ENCODE data around the gene CTBP2. TPM values are rescaled to one million over a fixed set of nuclear protein-coding genes. Genes with fewer than 3 reads are reported as not detected.

Gene CTBP2
- polyA plus RNA-seq, 4 donors = 88.3 to 90.6 (median 90.0) TPM

DNA sequence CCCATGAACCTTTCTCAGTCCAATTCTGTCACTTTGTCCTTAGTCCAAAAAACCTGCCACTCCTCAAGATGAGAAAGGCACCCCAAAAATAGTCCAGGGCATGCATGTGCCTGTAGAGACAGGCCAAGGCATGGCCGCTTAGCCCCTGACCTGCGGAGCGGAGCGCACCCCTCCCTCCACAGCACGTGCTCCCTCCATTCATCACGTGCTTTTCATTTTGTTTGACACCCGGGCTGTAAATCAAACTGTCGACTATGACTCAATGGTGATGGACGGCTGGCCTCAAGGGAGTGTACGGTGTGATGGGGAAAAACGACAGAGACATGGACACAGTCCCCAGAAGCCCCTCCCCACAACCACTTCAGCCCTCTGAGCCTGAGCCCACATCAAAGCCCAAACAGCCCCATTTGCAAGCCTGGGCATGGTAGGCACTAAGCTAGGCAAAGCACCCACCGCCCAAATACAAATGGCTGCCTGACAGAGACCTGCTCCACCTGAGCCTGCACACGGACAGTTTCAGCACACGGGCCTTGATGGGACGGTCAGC is 127.8 kb downstream of the CTBP2 start:
- no peak for DNase-seq (ENCODE audit: low read depth in 4 of 4, low spot score in 3 of 4)

DNA sequence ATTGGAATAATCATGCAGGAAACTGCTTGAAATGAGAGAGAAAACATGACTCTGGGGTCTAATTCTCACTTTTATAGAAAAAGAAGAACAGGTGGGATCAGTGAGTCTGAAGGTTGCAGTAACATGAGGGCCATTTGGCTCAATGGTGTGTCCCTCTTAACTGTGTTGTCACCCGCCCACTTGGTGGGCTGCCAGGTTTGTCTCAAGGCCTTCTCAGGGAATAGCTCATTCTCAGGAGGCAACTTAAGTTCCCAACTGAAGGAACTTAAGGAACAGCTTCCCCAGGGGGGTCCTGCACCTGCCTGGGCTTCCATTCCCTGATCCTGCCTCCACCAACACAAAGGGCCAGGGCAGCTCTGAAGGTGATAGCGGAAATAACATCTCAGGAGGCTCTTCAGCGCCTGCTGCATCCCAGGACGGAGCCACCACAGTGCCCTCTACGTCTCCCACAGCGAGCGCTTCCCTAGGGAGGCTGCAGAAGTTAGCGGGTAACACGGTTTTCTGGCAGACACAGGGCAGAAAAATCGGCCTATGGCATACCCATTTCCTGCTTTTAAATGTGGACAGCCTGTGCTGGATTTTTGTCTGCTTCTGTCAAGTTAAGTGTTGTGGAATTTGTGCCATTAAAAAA is 129.7 kb downstream of the CTBP2 start:
- no peak for DNase-seq (ENCODE audit: low read depth in 4 of 4, low spot score in 3 of 4)

DNA sequence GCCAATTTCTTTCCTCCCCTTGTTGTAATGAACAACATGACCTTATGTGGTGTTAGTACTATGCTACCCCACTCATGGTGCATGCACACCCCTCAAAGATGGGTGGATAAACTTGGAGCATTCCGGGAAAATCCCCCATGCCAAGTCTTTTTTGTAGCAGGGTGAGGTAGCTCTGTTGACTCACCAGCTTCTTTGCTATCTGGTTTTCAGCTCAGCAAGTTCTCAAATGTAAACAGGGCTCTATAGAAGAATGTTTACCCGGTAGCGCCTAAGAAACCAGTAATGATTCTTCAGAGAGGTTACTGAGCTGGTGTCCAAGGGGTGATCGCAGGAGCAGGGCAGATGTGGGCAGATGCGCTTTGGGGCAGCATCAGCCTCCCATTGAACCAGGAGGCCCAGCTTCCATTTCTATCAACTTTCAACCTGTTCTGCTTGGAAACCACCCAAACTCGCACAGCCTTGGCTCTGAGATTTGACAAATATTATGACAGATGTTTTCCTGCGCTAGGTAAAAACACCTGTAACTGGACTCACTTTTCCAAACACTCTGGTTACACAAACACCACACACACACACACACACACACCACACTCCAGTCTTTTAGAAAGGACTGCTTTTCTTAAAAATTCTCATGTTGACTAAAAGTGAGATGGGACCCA is 130.7 kb downstream of the CTBP2 start:
- no peak for DNase-seq (ENCODE audit: low read depth in 4 of 4, low spot score in 3 of 4)

DNA sequence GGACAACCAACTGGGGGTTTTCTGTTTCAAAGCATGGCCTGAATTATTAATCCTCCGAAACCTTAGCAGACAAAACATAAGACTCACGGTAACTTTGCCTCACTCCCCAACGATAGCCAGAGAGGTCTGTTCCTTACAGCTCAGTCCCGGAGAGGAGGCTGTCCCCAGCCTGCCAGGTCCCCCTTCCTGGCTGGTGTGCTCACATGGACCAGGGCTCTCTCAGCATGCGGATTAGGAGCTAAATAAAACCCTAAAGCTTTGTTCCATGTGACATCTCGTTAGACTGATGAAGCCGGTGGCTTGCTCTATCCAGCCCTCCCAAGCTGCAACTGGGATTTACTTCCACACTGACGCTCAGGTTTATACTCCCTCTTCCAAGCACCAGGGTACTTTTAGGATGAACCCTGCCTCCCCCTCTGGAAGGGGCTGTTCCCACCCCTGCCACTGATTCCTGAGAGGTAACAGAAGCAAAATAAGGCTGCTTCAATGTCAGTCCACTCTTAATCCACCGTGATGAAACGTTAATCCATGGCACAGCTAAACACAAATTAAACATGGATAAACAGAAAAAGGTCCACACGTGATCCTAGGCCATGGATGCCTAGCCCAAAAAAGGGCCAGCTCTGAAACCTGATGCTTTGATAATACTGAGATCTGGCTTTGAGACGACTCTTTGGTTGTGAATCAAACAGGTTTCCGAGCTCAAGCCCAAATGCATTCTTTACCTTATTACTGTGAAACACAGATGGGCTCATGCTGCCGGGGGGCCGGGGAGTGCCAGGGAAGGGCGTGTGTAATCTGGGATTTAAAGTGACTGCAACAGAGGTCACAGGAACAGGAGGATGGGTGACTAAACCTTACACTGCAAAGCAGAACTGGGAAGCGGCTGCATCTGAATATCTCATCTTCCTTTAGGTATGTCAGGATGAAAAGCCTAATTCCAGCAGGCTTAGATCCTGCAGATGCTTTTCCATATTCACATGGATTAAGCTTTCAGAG is 132.2 kb downstream of the CTBP2 start:
- DNase-seq (ENCODE audit: low read depth in 4 of 4, low spot score in 3 of 4) = no peak

DNA sequence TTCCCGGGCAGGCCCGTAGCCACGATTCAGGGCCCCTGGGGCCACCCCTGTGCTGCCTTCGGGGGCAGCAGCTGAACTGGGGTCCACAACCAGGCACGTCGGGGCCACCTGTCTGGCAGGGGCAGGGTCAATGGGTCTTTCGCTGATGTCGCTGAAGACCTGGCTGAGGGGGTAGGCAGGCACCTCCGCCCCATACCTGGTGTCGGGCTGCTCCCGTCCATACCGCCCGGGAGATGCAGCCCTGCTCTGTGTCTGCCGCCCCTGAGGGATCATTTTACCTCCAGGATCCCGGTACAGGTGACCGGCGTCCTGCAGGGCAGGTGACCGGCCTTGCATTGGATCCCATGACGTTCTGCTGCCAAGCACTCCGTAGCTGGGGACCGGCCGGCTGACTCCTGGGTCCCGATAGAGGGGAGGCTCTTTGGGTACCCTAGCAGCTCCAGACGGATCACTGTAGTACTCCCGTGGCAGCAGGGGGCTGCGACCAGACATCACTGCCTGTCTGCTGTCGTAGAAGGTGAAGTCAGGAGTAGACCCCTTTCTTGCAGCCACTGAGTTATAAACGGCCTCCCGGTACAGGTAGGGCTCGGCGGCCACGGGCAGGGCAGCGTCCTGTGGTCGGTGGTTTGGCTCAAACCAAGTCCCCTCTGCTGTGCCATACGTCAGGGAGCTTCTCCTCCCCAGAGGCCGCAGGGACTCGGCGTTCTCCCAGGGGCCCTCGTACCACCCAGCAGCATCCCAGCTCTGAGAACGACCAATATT is 133.2 kb downstream of the CTBP2 start:
- DNase-seq (ENCODE audit: low read depth in 4 of 4, low spot score in 3 of 4) = no peak

DNA sequence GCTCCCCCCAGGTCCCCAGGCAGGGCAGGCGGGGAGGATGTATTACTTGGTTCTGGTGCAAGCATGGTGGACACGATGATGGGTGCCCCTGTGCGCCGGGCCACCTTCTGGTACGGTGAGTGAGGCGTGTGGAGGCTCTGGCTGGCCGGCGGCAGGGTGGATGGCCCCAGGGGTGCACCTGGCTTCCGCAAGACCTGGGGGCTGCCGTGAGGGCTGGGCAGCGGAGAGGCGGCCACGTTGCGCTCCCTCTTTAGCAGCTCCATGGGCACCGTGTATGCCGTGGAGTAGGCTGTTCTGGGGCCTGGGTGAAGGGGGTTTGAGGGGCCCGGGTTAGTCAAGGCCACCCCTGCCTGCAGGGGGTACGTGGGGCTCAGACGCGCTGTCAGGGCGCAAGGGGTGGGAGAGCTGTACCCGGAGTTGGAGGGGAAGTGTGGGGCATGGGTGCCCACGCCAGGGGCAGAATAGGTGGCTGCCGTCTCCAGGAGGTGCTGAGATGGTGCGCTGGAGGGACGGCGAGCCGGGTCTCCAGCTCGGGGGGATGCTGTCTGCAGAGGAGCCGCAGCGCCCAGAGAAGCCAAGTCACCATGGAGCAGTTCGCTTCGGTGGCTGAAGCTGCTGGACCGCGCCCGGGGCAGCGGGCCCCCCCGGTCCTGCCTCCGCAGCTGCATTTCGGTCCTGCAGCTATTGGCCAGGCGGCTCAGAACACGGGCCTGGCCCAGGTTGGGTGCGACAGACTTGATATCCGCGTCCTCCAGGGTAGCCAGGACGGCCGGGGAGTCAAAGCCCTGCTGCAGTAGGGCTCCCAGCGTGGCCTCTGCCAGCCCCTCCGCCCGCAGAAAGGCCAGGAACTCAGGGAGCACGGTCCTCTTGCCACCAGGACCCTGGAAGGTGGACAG is 134.1 kb downstream of the CTBP2 start:
- no peak for DNase-seq (ENCODE audit: low read depth in 4 of 4, low spot score in 3 of 4)

DNA sequence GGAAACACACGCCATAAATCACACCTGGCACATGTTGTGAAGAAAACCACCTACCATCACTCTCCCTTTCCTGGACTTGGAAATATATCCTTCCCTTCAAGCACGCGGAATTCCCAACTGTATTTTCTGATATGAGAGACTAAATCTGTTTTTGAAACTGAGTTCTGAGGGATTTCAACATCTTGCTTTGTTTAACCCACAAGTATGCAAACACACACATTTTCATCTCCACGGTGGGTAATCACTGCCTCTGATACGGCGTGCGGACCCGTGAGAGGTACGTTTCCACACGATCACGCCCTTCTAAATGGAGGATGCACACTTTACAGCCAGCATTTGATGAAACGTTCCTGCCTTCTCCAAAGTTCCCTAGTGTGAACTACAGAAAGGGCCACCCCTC is 135.0 kb downstream of the CTBP2 start:
- no peak for DNase-seq (ENCODE audit: low read depth in 4 of 4, low spot score in 3 of 4)

DNA sequence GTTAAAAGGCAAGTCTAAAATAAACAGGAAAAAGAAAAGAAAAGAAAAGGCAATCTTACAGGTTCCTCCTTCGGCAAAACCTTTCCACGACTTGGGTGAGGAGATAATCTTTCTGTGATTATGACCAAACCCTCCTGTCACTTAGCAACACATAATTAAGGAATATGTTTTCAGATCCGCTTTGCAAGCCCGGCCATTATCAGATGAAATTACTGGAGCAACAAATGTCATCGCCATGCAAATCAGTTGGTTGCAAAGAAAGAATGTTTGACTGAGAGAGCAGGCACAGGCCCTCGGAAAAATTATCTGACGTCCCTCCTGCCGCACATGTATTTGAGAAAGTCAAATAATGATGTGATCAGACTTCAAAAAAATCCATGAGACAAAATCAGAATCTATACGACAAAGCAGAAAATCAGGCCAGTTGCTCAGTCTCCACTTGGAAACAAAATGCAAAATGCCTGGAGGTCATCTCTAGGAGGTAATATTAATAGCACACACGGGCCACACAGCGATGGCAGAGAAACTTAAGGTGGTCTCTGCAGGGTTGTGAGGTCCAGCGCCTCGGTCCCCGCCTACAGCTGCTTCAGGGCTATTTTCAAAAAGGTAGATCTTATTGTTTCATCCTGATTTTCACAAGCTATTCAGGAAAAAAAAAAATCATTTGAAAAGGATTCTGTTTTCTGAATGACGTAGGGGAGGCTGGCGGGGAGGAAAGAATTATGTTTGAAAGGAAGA is 135.7 kb downstream of the CTBP2 start:
- DNase-seq (ENCODE audit: low read depth in 4 of 4, low spot score in 3 of 4) = no peak

DNA sequence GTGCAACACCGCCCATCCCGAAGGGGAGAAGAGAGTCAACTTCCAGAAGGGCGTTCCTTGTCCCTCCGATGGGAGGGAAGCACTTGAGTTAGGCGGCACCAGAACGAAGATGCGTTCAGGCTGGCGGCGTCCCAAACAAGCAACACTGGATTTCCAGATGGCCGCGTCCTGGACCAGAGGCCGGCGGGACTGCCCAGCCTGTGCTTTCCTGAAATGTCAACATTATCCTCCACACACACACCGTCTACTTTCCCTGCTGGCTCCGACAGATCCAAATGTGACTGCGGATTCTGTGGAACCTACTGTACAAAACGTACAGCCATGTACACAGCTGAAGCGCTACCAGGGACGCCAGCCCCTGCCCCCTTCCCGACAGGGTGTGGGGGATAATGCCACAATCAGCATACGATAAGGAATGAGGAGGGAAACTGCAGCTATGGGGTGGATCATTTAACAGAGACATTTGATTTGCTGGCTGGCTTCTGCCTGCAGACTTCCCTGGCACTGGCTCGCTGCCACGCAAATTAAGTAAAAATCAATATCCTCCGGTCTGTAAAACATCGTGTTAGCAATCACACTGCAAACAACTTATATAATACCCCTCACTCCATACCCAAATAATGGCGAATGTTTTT is 136.4 kb downstream of the CTBP2 start:
- no peak for DNase-seq (ENCODE audit: low read depth in 4 of 4, low spot score in 3 of 4)

DNA sequence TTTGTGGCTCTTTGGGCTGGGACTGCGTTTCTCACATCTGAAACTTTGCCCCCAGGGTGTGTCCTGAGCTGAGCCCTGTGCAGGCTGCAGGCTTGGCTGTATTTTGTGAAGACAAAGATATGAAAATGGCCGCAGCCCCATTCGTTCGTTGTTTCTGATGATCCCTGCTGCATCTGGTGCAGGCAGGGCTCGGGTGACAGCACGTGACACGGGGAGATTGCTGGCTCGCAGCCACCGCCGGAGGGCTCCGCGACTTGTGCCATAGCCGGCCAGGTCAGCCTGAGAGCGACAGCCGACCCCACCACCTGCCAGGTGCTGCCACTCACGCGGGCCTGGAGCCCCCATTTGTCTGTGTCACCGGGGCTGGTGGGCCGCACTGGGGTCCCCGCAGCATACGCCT is 137.1 kb downstream of the CTBP2 start:
- DNase-seq (ENCODE audit: low read depth in 4 of 4, low spot score in 3 of 4) = no peak

DNA sequence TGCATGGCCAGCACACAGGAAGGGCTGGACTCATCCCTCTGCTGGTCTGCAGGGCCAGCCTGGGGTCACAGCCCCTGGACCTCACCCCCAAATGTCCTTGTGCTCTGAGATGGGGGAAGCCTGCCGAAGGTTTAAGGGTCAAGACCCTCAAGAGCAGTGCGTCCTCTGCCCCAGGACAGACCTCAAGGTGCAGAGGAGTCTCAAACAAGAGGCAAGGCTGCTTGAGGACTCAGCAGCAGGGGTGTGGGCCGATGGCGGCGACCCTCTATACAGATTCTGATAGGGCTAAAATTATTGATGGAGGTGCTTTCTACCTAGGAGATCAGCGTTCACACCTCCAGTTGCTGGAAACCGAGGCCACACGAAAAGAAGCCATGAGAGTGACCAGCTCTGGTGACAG is 137.7 kb downstream of the CTBP2 start:
- no peak for DNase-seq (ENCODE audit: low read depth in 4 of 4, low spot score in 3 of 4)

DNA sequence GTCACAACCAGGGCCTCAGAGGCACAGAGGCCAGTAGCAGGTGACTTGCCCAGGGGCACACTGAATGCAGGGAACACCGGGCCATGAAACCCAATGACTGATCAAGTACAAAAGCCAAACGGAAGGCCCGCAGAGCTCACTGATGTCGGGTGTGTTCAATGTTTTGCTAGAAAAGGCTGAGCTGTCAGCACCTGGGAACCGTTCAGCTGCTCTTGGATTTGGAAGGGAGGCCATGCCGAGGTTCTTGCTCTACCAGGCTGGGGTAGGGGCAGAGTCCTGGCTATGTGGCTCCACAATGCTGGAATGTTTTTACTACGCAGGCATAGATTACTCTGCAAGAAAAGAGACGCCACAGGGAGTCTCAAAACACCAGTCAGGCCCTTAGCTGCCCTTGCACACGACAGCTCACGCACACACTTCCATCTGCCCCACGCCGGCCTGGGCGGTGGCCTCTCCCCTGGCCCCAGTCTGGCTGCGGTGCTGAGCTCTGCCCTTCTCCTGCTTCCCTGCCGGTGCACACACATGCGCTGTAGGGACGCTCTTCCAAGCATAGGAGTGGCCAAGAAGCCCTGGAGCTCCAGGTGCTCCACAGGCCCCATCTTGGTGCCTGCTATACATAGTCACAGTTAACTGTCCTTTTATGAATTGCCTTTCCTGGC is 138.5 kb downstream of the CTBP2 start:
- DNase-seq (ENCODE audit: low read depth in 4 of 4, low spot score in 3 of 4) = no peak

DNA sequence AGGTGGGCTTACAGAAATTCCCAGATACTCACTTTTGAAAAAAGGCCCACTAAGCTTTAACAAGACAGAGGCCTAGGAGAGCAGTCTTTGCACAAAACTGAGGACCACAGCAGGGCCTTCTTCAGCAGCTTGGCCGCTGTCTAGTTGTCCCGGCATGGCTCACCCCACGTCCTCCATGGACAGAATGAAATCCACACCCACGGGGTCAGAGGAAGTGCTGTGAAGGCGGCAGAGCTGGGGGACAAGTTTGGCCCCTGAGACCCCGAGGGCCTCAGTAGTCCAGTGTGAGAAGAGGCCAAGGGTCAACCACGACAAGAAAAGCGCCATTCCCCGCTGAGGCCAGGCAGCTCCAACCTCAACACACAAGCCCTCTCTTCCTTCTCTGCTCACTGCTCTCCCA is 139.5 kb downstream of the CTBP2 start:
- no peak for DNase-seq (ENCODE audit: low read depth in 4 of 4, low spot score in 3 of 4)

DNA sequence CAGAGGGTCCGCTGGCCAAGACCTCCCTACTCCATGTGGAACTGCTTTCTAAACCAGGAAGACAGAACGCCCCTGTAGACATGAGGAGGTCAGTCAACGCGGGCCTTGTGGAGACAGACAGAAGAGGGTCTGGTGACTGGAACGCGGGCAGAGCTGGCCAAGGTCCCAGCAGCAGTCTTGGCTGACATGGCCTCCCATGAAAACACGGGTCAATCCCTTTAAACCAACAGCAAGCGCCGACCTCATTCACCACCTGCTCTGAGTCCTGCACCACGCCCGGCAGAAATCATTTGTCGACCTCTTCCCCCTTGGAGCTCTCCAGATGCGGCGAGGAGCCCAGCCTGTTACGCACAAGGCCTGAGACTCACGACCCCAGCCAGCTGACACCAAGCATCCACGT is 140.0 kb downstream of the CTBP2 start:
- no peak for DNase-seq (ENCODE audit: low read depth in 4 of 4, low spot score in 3 of 4)

DNA sequence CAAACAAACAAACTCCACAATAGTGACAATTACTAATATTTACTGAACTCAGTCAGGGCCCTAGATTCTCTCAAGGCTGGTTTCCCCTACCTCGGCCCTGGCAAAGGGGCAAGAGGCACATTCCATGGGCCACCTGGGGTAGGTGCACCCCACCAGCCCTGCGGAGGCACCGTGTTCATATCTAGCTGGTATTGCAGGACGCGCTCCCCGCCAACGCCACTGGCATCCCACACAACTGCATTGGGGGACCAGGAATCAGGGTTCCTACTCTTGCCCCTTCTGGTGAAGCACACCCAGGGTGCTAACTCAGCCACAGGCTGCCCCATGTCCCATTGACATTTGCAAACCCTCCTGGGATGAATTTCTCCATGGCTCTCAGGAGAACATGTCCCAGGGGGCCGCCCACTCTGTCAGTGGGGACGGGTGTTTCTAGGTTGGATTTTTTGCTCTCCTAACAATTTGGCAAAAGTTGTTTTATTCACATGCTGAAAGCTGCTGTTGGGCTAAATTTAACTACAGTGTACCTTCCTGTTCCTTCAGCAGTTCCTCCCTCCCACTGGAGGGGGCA is 141.7 kb downstream of the CTBP2 start:
- no peak for DNase-seq (ENCODE audit: low read depth in 4 of 4, low spot score in 3 of 4)

DNA sequence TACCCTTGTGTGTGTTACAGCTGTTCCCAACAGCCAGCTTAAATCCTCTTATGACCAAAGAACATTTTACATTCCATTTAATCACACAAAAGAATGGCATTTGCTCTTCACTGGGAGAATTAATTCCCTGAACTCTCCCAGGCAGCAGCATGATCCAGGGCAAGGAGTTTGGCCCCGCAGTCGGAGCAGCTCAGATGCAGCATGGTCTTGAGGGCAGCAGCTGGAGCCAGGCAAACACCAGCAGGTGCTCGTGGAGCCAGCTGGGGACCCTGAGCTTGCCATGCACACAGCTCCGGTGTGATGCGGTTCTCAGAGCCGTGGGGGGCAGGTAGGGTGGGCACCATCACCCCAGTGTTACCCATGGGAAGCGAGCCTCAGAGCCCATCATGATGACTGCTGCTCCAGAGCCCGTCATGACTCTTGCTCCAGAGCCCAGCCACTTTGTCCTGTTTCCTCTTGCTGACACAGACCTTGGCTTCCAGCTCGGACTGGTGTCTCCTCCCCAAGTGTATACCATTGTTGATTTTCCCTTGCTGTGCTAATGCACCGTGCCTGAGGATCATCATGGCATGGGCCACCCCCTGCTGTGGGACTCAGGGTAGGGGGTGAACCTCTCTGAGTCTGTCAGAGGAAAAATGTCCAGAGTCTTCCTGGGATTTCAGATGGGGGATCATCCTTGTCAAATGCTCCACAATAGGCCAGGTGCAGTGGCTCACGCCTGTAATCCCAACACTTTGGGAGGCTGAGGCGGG is 142.6 kb downstream of the CTBP2 start:
- no peak for DNase-seq (ENCODE audit: low read depth in 4 of 4, low spot score in 3 of 4)
